ENCODE measurements around the gene NALCN.

Gene NALCN

DNA sequence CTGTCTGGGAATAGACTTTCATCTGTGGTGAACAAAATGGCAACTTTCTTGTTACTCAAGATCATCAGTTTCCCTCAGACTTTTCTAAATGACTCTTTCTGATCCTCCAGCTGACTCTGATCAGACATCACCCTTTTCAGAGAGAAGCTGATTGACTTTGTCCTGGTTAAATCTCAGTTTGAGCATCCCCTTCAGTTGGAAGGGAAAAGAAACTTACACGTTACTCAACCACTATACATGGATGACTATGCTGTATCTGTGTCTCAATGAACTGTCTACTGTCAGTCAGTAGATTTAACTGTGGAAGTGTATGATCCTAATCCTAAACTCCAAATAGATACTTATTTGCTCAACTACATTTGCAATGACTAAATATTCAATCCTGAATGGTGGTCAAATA, 118.5 kb downstream of the NALCN start:
- Histone ChIP-seq H3K27me3 (ENCODE audit: insufficient read depth, low read length, poor library complexity) (no peaks in the 10 kb centered on the region), H3K4ac (ENCODE audit: low read depth, low read length) (no peak overlapping the region), H3K56ac (ENCODE audit: low read length) (no peak overlapping the region), H3K79me2 (ENCODE audit: control insufficient read depth, insufficient read depth, low read length) (no peaks in the 10 kb centered on the region), H3K4me2 (ENCODE audit: low read length) (no peak overlapping the region), H2BK120ac (ENCODE audit: low read depth, low read length) (no peak overlapping the region), H3K23ac (ENCODE audit: low read length) (no peak overlapping the region), H2BK15ac (replicated peaks; ENCODE audit: low read depth) (no peak overlapping the region), H4K8ac (ENCODE audit: low read depth, low read length) (no peak overlapping the region), H2AK5ac (ENCODE audit: low read length) (no peak overlapping the region), H3K18ac (ENCODE audit: low read length) (no peak overlapping the region), H3K36me3 (ENCODE audit: control insufficient read depth, insufficient read depth, low read length) (no peaks in the 10 kb centered on the region), H4K5ac (ENCODE audit: low read length) (no peak overlapping the region), H2BK5ac (ENCODE audit: low read length) (no peak overlapping the region), H3K9ac (ENCODE audit: low read length) (no peak overlapping the region), H3K79me1 (ENCODE audit: low read length) (no peaks in the 10 kb centered on the region), H3K4me1 (ENCODE audit: control insufficient read depth, low read depth, low read length) (no peaks in the 10 kb centered on the region), H3K4me3 (ENCODE audit: low read length) (no peak overlapping the region), H3K27ac (ENCODE audit: low read depth, low read length) (no peak overlapping the region)
- DNase-seq = no peak
- no CpG with 5 or more reads among the region's 1 CpG for WGBS (ENCODE audit: extremely low coverage, insufficient coverage, low lambda C conversion rate)

DNA sequence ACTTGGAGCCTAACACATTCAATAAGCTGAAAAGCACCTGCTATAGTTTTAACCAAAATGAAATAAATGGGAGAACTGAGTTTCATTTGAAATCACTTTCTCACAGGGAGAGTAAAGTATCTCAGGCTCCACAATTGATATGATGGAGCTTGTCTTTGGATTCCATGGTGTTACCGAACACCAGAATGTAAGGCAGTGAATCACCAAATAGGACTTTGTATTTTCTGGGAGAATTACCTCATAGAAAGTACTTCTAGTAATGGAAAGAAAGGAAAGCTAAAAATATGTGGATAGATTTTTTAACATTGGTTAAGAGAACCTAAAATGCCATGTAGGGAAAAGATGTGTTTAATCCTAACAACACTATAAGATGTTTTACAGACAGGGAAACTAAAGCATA, 123.6 kb downstream of the NALCN start:
- DNase-seq = no peak
- Histone ChIP-seq H3K4me2 (ENCODE audit: low read length) (no peak overlapping the region), H3K27me3 (ENCODE audit: insufficient read depth, low read length, poor library complexity) (no peaks in the 10 kb centered on the region), H3K56ac (ENCODE audit: low read length) (no peak overlapping the region), H4K5ac (ENCODE audit: low read length) (no peak overlapping the region), H3K79me2 (ENCODE audit: control insufficient read depth, insufficient read depth, low read length) (no peaks in the 10 kb centered on the region), H2BK15ac (replicated peaks; ENCODE audit: low read depth) (no peak overlapping the region), H3K27ac (ENCODE audit: low read depth, low read length) (no peak overlapping the region), H3K4me1 (ENCODE audit: control insufficient read depth, low read depth, low read length) (no peaks in the 10 kb centered on the region), H2BK120ac (ENCODE audit: low read depth, low read length) (no peak overlapping the region), H2BK5ac (ENCODE audit: low read length) (no peak overlapping the region), H2AK5ac (ENCODE audit: low read length) (no peak overlapping the region), H3K36me3 (ENCODE audit: control insufficient read depth, insufficient read depth, low read length) (no peaks in the 10 kb centered on the region), H3K23ac (ENCODE audit: low read length) (no peak overlapping the region), H3K4me3 (ENCODE audit: low read length) (no peak overlapping the region), H3K79me1 (ENCODE audit: low read length) (no peaks in the 10 kb centered on the region), H3K9ac (ENCODE audit: low read length) (no peak overlapping the region), H4K8ac (ENCODE audit: low read depth, low read length) (no peak overlapping the region), H3K18ac (ENCODE audit: low read length) (no peak overlapping the region), H3K4ac (ENCODE audit: low read depth, low read length) (no peak overlapping the region)
- WGBS (ENCODE audit: extremely low coverage, insufficient coverage, low lambda C conversion rate) = no CpG with 5 or more reads among the region's 1 CpG

DNA sequence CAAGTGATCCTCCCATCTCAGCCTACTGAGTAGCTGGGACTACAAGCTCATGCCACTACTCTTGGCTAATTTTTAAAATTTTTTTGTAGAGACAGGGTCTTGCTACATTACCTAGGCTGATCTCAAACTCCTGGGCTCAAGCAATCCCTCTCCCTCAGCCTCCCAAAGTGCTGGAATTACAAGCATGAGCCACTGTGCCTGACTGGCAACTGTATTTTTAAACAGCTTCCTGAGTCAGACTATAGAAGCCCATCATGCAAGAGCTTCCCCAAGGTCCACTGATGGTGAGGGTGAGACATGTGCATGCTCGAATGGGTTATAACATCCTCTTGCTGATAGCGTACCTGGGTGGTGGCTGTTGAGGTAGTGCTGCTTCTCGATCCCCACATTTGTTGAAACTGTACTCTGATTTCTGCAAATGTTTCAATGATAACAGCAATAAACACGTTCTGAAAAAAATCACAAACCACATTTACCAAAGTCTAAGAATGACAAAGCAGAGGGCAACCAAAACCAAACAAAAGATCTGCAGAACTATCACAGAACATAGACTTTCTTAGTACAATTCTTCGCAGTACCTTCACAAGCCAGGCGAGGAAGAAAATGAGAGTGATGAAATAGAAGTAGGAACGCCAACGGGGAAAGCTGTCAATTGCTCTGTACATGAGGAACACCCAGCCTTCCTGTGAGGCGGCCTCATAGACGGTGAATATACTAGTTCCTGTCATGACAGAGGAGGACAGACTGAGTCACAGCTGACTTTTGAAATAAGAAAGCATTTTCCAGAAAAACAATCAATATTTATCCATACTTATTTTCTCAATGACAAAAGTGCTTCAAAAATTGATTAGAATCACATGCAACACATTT, 124.4 kb downstream of the NALCN start:
- H3K9ac ChIP-seq (ENCODE audit: low read length) = no peak overlapping the region
- H3K4ac ChIP-seq (ENCODE audit: low read depth, low read length) = no peak overlapping the region
- no peak overlapping the region for H3K23ac ChIP-seq (ENCODE audit: low read length)
- no peak overlapping the region for H2BK120ac ChIP-seq (ENCODE audit: low read depth, low read length)
- no peak overlapping the region for H3K4me3 ChIP-seq (ENCODE audit: low read length)
- H3K4me1 ChIP-seq (ENCODE audit: control insufficient read depth, low read depth, low read length) = no peaks in the 10 kb centered on the region
- no peak overlapping the region for H4K8ac ChIP-seq (ENCODE audit: low read depth, low read length)
- no peak overlapping the region for H3K27ac ChIP-seq (ENCODE audit: low read depth, low read length)
- no peak overlapping the region for H2BK5ac ChIP-seq (ENCODE audit: low read length)
- H3K56ac ChIP-seq (ENCODE audit: low read length) = no peak overlapping the region
- H3K18ac ChIP-seq (ENCODE audit: low read length) = no peak overlapping the region
- no CpG with 5 or more reads among the region's 10 CpGs for WGBS (ENCODE audit: extremely low coverage, insufficient coverage, low lambda C conversion rate)
- no peak overlapping the region for H2AK5ac ChIP-seq (ENCODE audit: low read length)
- no peak for DNase-seq
- H3K79me2 ChIP-seq (ENCODE audit: control insufficient read depth, insufficient read depth, low read length) = no peaks in the 10 kb centered on the region
- no peaks in the 10 kb centered on the region for H3K36me3 ChIP-seq (ENCODE audit: control insufficient read depth, insufficient read depth, low read length)
- no peaks in the 10 kb centered on the region for H3K79me1 ChIP-seq (ENCODE audit: low read length)
- no peak overlapping the region for H4K5ac ChIP-seq (ENCODE audit: low read length)
- no peak overlapping the region for H2BK15ac ChIP-seq (replicated peaks; ENCODE audit: low read depth)
- no peaks in the 10 kb centered on the region for H3K27me3 ChIP-seq (ENCODE audit: insufficient read depth, low read length, poor library complexity)
- no peak overlapping the region for H3K4me2 ChIP-seq (ENCODE audit: low read length)

DNA sequence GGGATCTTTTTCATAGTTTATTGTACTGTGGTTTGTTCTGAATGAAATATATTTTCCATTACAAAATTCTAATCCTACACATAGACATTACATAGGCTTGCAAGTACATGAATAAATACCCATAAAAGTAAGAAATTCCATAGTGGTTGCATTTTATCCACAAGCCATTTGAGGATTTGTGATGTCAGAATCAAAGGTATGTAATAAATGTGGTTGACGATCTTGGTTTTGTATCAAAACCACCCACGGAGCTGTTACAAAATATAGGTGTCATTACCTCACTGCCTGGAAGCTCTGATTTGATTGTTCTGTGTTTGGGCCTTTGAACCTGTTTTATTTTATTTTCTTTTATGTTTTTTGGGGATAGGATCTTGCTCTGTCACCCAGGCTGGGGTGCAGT, 125.1 kb downstream of the NALCN start:
- no peak overlapping the region for H3K4me2 ChIP-seq (ENCODE audit: low read length)
- H3K36me3 ChIP-seq (ENCODE audit: control insufficient read depth, insufficient read depth, low read length) = no peaks in the 10 kb centered on the region
- WGBS (ENCODE audit: extremely low coverage, insufficient coverage, low lambda C conversion rate) = no CpG with 5 or more reads among the region's 2 CpGs
- H2BK120ac ChIP-seq (ENCODE audit: low read depth, low read length) = no peak overlapping the region
- no peak overlapping the region for H4K5ac ChIP-seq (ENCODE audit: low read length)
- H3K79me2 ChIP-seq (ENCODE audit: control insufficient read depth, insufficient read depth, low read length) = no peaks in the 10 kb centered on the region
- H2AK5ac ChIP-seq (ENCODE audit: low read length) = no peak overlapping the region
- no peak overlapping the region for H3K27ac ChIP-seq (ENCODE audit: low read depth, low read length)
- no peak overlapping the region for H3K4ac ChIP-seq (ENCODE audit: low read depth, low read length)
- no peak overlapping the region for H3K18ac ChIP-seq (ENCODE audit: low read length)
- no peak overlapping the region for H2BK5ac ChIP-seq (ENCODE audit: low read length)
- H3K9ac ChIP-seq (ENCODE audit: low read length) = no peak overlapping the region
- no peak overlapping the region for H3K56ac ChIP-seq (ENCODE audit: low read length)
- H4K8ac ChIP-seq (ENCODE audit: low read depth, low read length) = no peak overlapping the region
- H3K79me1 ChIP-seq (ENCODE audit: low read length) = no peaks in the 10 kb centered on the region
- H3K4me1 ChIP-seq (ENCODE audit: control insufficient read depth, low read depth, low read length) = no peaks in the 10 kb centered on the region
- no peak for DNase-seq
- no peaks in the 10 kb centered on the region for H3K27me3 ChIP-seq (ENCODE audit: insufficient read depth, low read length, poor library complexity)
- H3K23ac ChIP-seq (ENCODE audit: low read length) = no peak overlapping the region
- no peak overlapping the region for H3K4me3 ChIP-seq (ENCODE audit: low read length)
- no peak overlapping the region for H2BK15ac ChIP-seq (replicated peaks; ENCODE audit: low read depth)

DNA sequence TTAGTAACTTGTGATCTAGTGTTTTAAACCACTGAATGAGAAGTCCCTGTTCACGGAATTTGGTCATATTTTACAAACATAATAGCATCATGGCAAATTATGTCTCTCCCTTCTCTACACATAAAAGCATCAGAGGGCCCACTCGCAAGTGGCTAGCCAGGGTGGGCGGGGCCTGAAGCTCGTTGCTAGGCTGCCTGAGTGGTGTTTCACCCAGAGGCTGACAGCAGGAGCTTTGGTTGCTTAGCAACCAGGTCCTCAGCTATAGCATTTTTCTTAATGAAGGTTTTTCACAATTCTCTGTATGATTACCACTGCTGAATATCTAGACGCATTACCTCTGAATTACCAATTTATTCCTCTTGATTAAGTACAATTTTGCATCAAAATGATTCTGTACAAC, 126.5 kb downstream of the NALCN start:
- no peaks in the 10 kb centered on the region for H3K36me3 ChIP-seq (ENCODE audit: control insufficient read depth, insufficient read depth, low read length)
- no peaks in the 10 kb centered on the region for H3K79me2 ChIP-seq (ENCODE audit: control insufficient read depth, insufficient read depth, low read length)
- H4K8ac ChIP-seq (ENCODE audit: low read depth, low read length) = no peak overlapping the region
- H3K4me3 ChIP-seq (ENCODE audit: low read length) = no peak overlapping the region
- no CpG with 5 or more reads among the region's 5 CpGs for WGBS (ENCODE audit: extremely low coverage, insufficient coverage, low lambda C conversion rate)
- H2AK5ac ChIP-seq (ENCODE audit: low read length) = no peak overlapping the region
- no peak overlapping the region for H4K5ac ChIP-seq (ENCODE audit: low read length)
- H3K27ac ChIP-seq (ENCODE audit: low read depth, low read length) = no peak overlapping the region
- H3K4me1 ChIP-seq (ENCODE audit: control insufficient read depth, low read depth, low read length) = no peaks in the 10 kb centered on the region
- H3K4ac ChIP-seq (ENCODE audit: low read depth, low read length) = no peak overlapping the region
- no peak overlapping the region for H3K23ac ChIP-seq (ENCODE audit: low read length)
- no peak overlapping the region for H3K4me2 ChIP-seq (ENCODE audit: low read length)
- H2BK120ac ChIP-seq (ENCODE audit: low read depth, low read length) = no peak overlapping the region
- no peaks in the 10 kb centered on the region for H3K79me1 ChIP-seq (ENCODE audit: low read length)
- no peak overlapping the region for H2BK15ac ChIP-seq (replicated peaks; ENCODE audit: low read depth)
- H3K56ac ChIP-seq (ENCODE audit: low read length) = no peak overlapping the region
- no peak overlapping the region for H2BK5ac ChIP-seq (ENCODE audit: low read length)
- H3K9ac ChIP-seq (ENCODE audit: low read length) = no peak overlapping the region
- no peak overlapping the region for H3K18ac ChIP-seq (ENCODE audit: low read length)
- no peaks in the 10 kb centered on the region for H3K27me3 ChIP-seq (ENCODE audit: insufficient read depth, low read length, poor library complexity)
- DNase-seq = peak; percentile 85

DNA sequence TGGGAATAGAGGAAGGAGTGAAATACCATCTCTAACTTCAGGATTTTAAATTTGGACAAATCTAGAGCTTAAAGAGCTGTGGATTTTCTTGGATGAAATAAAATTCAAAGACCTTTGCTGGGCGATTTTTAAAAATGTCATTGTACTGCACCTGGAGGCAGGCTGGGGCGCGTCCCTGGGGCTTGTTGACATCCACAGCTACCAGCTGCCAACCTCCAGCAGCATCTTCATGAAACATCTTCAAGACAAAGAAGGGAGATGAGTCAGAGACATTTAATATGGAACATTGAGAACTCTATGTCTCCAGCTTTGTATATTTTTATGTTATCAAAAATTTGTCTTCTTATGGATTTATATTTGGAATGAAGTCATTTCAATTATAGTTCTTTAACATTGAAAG, 132.5 kb downstream of the NALCN start:
- Histone ChIP-seq H3K79me2 (ENCODE audit: control insufficient read depth, insufficient read depth, low read length) (no peaks in the 10 kb centered on the region), H2AK5ac (ENCODE audit: low read length) (no peak overlapping the region), H2BK15ac (replicated peaks; ENCODE audit: low read depth) (no peak overlapping the region), H3K56ac (ENCODE audit: low read length) (no peak overlapping the region), H3K27ac (ENCODE audit: low read depth, low read length) (no peak overlapping the region), H3K4me3 (ENCODE audit: low read length) (no peak overlapping the region), H3K79me1 (ENCODE audit: low read length) (no peaks in the 10 kb centered on the region), H3K27me3 (ENCODE audit: insufficient read depth, low read length, poor library complexity) (no peaks in the 10 kb centered on the region), H3K23ac (ENCODE audit: low read length) (no peak overlapping the region), H3K36me3 (ENCODE audit: control insufficient read depth, insufficient read depth, low read length) (no peaks in the 10 kb centered on the region), H2BK5ac (ENCODE audit: low read length) (no peak overlapping the region), H4K8ac (ENCODE audit: low read depth, low read length) (no peak overlapping the region), H2BK120ac (ENCODE audit: low read depth, low read length) (no peak overlapping the region), H3K4me1 (ENCODE audit: control insufficient read depth, low read depth, low read length) (no peaks in the 10 kb centered on the region), H3K9ac (ENCODE audit: low read length) (no peak overlapping the region), H4K5ac (ENCODE audit: low read length) (no peak overlapping the region), H3K4me2 (ENCODE audit: low read length) (no peak overlapping the region), H3K4ac (ENCODE audit: low read depth, low read length) (no peak overlapping the region), H3K18ac (ENCODE audit: low read length) (no peak overlapping the region)
- DNase-seq = no peak
- no CpG with 5 or more reads among the region's 3 CpGs for WGBS (ENCODE audit: extremely low coverage, insufficient coverage, low lambda C conversion rate)
